ENCODE results near the gene MGMT.

Gene MGMT

DNA sequence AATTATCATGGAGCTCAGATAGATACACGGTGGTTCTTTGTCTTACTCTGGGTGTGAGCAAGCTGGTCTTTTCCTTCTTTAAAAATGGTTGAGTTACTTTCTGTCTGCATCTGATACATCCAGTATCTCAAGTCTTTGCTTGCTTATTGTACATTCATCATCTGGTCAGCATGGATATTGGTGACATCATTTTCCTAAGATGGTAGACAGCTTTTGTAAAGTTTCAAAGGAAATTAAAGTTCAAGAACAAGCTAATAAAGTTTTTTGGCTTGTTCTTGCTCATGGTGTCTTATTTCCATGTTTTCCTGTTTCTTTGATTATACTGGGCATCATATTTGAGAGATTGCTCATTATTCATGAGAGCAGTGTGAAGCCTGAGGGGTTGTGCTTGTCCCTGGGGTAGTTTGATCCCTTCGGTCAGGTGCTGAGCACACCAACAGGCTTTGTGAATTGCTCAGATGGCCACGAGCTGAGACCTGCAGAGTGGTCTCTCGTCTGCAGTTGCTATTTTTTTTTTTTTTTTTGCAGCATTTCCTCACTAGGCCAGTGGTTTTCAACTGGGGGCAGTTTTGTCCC lies 38.5 kb downstream of the MGMT start:
- Histone ChIP-seq H3K4me3 (ENCODE audit: low read length in 2 of 2) (no peak overlapping the region), H3K9me3 (ENCODE audit: control insufficient read depth in 2 of 2, low read length in 2 of 2) (peaks cover 0 to 2% of the 10 kb centered on the region in 2 donors), H3K9ac (ENCODE audit: low read depth in 1 of 2, low read length in 2 of 2) (no peak overlapping the region), H3K27ac (ENCODE audit: low read depth in 2 of 2, low read length in 2 of 2) (no peak overlapping the region), H3K27me3 (ENCODE audit: control insufficient read depth in 2 of 2, insufficient read depth in 2 of 2, low read length in 2 of 2) (no peaks in the 10 kb centered on the region), H3K36me3 (ENCODE audit: control insufficient read depth in 2 of 2, insufficient read depth in 2 of 2, low read length in 2 of 2) (no peaks in the 10 kb centered on the region), H3K4me1 (ENCODE audit: control insufficient read depth in 2 of 2, insufficient read depth in 2 of 2, low read length in 2 of 2) (no peaks in the 10 kb centered on the region)

GRCh38 chr10:129506101-129506797 lies 39.2 kb downstream of the MGMT start:
- H3K36me3 ChIP-seq (ENCODE audit: control insufficient read depth in 2 of 2, insufficient read depth in 2 of 2, low read length in 2 of 2): no peaks in the 10 kb centered on the region
- H3K27me3 ChIP-seq (ENCODE audit: control insufficient read depth in 2 of 2, insufficient read depth in 2 of 2, low read length in 2 of 2): no peaks in the 10 kb centered on the region
- no peak overlapping the region for H3K9ac ChIP-seq (ENCODE audit: low read depth in 1 of 2, low read length in 2 of 2)
- H3K4me3 ChIP-seq (ENCODE audit: low read length in 2 of 2): no peak overlapping the region
- peaks cover 0 to 2% of the 10 kb centered on the region in 2 donors for H3K9me3 ChIP-seq (ENCODE audit: control insufficient read depth in 2 of 2, low read length in 2 of 2)
- H3K27ac ChIP-seq (ENCODE audit: low read depth in 2 of 2, low read length in 2 of 2): no peak overlapping the region
- H3K4me1 ChIP-seq (ENCODE audit: control insufficient read depth in 2 of 2, insufficient read depth in 2 of 2, low read length in 2 of 2): no peaks in the 10 kb centered on the region

- H3K27ac ChIP-seq (ENCODE audit: low read depth in 2 of 2, low read length in 2 of 2): no peak overlapping the region
- H3K9me3 ChIP-seq (ENCODE audit: control insufficient read depth in 2 of 2, low read length in 2 of 2): peaks cover 0 to 2% of the 10 kb centered on the region in 2 donors
- no peaks in the 10 kb centered on the region for H3K36me3 ChIP-seq (ENCODE audit: control insufficient read depth in 2 of 2, insufficient read depth in 2 of 2, low read length in 2 of 2)
- no peaks in the 10 kb centered on the region for H3K4me1 ChIP-seq (ENCODE audit: control insufficient read depth in 2 of 2, insufficient read depth in 2 of 2, low read length in 2 of 2)
- H3K9ac ChIP-seq (ENCODE audit: low read depth in 1 of 2, low read length in 2 of 2): no peak overlapping the region
- no peaks in the 10 kb centered on the region for H3K27me3 ChIP-seq (ENCODE audit: control insufficient read depth in 2 of 2, insufficient read depth in 2 of 2, low read length in 2 of 2)
- H3K4me3 ChIP-seq (ENCODE audit: low read length in 2 of 2): no peak overlapping the region
Measured at GRCh38 chr10:129507216-129507889, 40.3 kb downstream of the MGMT start.

GRCh38 chr10:129509155-129509554 lies 42.1 kb downstream of the MGMT start:
- Histone ChIP-seq H3K27ac (ENCODE audit: low read depth in 2 of 2, low read length in 2 of 2) (no peak overlapping the region), H3K9ac (ENCODE audit: low read depth in 1 of 2, low read length in 2 of 2) (no peak overlapping the region), H3K36me3 (ENCODE audit: control insufficient read depth in 2 of 2, insufficient read depth in 2 of 2, low read length in 2 of 2) (no peaks in the 10 kb centered on the region), H3K9me3 (ENCODE audit: control insufficient read depth in 2 of 2, low read length in 2 of 2) (peaks cover 0 to 2% of the 10 kb centered on the region in 2 donors), H3K4me3 (ENCODE audit: low read length in 2 of 2) (no peak overlapping the region), H3K27me3 (ENCODE audit: control insufficient read depth in 2 of 2, insufficient read depth in 2 of 2, low read length in 2 of 2) (no peaks in the 10 kb centered on the region), H3K4me1 (ENCODE audit: control insufficient read depth in 2 of 2, insufficient read depth in 2 of 2, low read length in 2 of 2) (no peaks in the 10 kb centered on the region)

- H3K9me3 ChIP-seq (ENCODE audit: control insufficient read depth in 2 of 2, low read length in 2 of 2): peaks cover 0 to 2% of the 10 kb centered on the region in 2 donors
- no peak overlapping the region for H3K4me3 ChIP-seq (ENCODE audit: low read length in 2 of 2)
- H3K27ac ChIP-seq (ENCODE audit: low read depth in 2 of 2, low read length in 2 of 2): no peak overlapping the region
Measured at GRCh38 chr10:129509835-129510234, 42.8 kb downstream of the MGMT start.

DNA sequence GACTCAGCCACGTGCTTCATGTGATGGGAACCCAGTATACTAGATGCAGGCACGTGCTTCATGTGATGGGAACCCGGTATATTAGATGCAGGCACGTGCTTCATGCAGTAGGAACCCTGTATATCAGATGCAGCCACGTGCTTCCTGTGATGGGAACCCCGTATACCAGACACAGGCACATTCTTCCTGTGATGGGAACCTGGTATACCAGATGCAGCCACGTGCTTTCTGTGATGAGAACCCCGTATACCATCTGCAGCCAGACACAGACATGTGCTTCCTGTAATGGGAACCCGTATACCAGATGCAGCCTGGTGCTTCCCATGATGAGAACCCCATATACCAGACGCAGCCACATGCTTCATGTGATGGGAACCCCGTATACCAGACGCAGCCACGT lies 44.0 kb downstream of the MGMT start:
- Histone ChIP-seq H3K27me3 (ENCODE audit: control insufficient read depth in 2 of 2, insufficient read depth in 2 of 2, low read length in 2 of 2) (no peaks in the 10 kb centered on the region), H3K9ac (ENCODE audit: low read depth in 1 of 2, low read length in 2 of 2) (no peak overlapping the region), H3K4me1 (ENCODE audit: control insufficient read depth in 2 of 2, insufficient read depth in 2 of 2, low read length in 2 of 2) (no peaks in the 10 kb centered on the region), H3K9me3 (ENCODE audit: control insufficient read depth in 2 of 2, low read length in 2 of 2) (peaks cover 0 to 2% of the 10 kb centered on the region in 2 donors), H3K36me3 (ENCODE audit: control insufficient read depth in 2 of 2, insufficient read depth in 2 of 2, low read length in 2 of 2) (no peaks in the 10 kb centered on the region), H3K27ac (ENCODE audit: low read depth in 2 of 2, low read length in 2 of 2) (no peak overlapping the region), H3K4me3 (ENCODE audit: low read length in 2 of 2) (no peak overlapping the region)

More at GRCh38 chr10:129509835-129510234, 42.8 kb downstream of the MGMT start:
- H3K36me3 ChIP-seq (ENCODE audit: control insufficient read depth in 2 of 2, insufficient read depth in 2 of 2, low read length in 2 of 2): no peaks in the 10 kb centered on the region
- no peak overlapping the region for H3K9ac ChIP-seq (ENCODE audit: low read depth in 1 of 2, low read length in 2 of 2)
- H3K27me3 ChIP-seq (ENCODE audit: control insufficient read depth in 2 of 2, insufficient read depth in 2 of 2, low read length in 2 of 2): no peaks in the 10 kb centered on the region
- H3K4me1 ChIP-seq (ENCODE audit: control insufficient read depth in 2 of 2, insufficient read depth in 2 of 2, low read length in 2 of 2): no peaks in the 10 kb centered on the region

DNA sequence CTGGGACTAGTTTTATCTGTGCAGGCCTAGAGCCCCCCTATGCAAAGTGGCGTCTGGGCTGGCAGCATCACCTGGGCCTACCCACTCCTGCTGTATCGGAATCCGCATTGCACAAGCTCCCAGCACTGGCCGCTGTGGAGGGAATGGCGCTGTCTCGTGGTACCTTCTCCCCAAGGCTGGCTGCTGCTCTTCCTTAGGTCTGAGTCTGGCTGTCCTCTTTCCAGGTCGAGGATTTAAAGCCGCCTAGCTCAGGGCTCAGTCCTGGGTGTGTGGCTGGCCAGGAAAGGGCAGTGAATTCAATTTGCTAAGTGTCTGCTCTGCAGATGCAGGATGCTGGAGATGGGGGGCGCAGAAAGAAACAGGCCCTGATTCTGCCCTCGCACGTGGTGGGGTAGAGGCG lies 44.7 kb downstream of the MGMT start:
- Histone ChIP-seq H3K36me3 (ENCODE audit: control insufficient read depth in 2 of 2, insufficient read depth in 2 of 2, low read length in 2 of 2) (no peaks in the 10 kb centered on the region), H3K27me3 (ENCODE audit: control insufficient read depth in 2 of 2, insufficient read depth in 2 of 2, low read length in 2 of 2) (no peaks in the 10 kb centered on the region), H3K9ac (ENCODE audit: low read depth in 1 of 2, low read length in 2 of 2) (no peak overlapping the region), H3K9me3 (ENCODE audit: control insufficient read depth in 2 of 2, low read length in 2 of 2) (peaks cover 0 to 2% of the 10 kb centered on the region in 2 donors), H3K4me3 (ENCODE audit: low read length in 2 of 2) (no peak overlapping the region), H3K4me1 (ENCODE audit: control insufficient read depth in 2 of 2, insufficient read depth in 2 of 2, low read length in 2 of 2) (no peaks in the 10 kb centered on the region), H3K27ac (ENCODE audit: low read depth in 2 of 2, low read length in 2 of 2) (no peak overlapping the region)

DNA sequence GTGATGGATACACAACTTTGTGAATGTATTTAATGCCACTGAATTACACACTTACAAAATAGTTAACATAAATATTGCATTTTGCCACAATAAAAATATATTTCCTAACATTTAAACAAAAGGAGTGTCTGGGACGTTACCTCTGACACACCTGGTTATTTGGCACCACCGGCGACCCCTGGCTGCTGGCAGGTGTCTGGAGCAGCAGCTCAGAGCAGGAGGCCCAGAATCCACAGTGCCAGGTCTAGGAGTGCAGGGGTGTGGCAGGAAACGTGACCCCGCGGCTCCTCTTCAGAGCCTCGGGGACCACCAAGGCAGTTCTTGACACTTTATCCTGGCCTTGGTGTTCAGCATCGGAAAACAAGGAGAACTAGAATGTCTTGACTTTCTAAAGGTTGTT lies 46.3 kb downstream of the MGMT start:
- Histone ChIP-seq H3K27ac (ENCODE audit: low read depth in 2 of 2, low read length in 2 of 2) (no peak overlapping the region), H3K4me3 (ENCODE audit: low read length in 2 of 2) (no peak overlapping the region)

GRCh38 chr10:129514568-129515451 lies 47.8 kb downstream of the MGMT start:
- Histone ChIP-seq H3K27ac (ENCODE audit: low read depth in 2 of 2, low read length in 2 of 2) (no peak overlapping the region), H3K4me1 (ENCODE audit: control insufficient read depth in 2 of 2, insufficient read depth in 2 of 2, low read length in 2 of 2) (no peaks in the 10 kb centered on the region), H3K9me3 (ENCODE audit: control insufficient read depth in 2 of 2, low read length in 2 of 2) (no peaks in the 10 kb centered on the region), H3K36me3 (ENCODE audit: control insufficient read depth in 2 of 2, insufficient read depth in 2 of 2, low read length in 2 of 2) (no peaks in the 10 kb centered on the region), H3K9ac (ENCODE audit: low read depth in 1 of 2, low read length in 2 of 2) (no peak overlapping the region), H3K27me3 (ENCODE audit: control insufficient read depth in 2 of 2, insufficient read depth in 2 of 2, low read length in 2 of 2) (no peaks in the 10 kb centered on the region), H3K4me3 (ENCODE audit: low read length in 2 of 2) (no peak overlapping the region)

More for the DNA sequence above, 46.3 kb downstream of the MGMT start:
- no peaks in the 10 kb centered on the region for H3K36me3 ChIP-seq (ENCODE audit: control insufficient read depth in 2 of 2, insufficient read depth in 2 of 2, low read length in 2 of 2)
- H3K9ac ChIP-seq (ENCODE audit: low read depth in 1 of 2, low read length in 2 of 2): no peak overlapping the region
- peaks cover 0 to 2% of the 10 kb centered on the region in 2 donors for H3K9me3 ChIP-seq (ENCODE audit: control insufficient read depth in 2 of 2, low read length in 2 of 2)
- H3K27me3 ChIP-seq (ENCODE audit: control insufficient read depth in 2 of 2, insufficient read depth in 2 of 2, low read length in 2 of 2): no peaks in the 10 kb centered on the region
- no peaks in the 10 kb centered on the region for H3K4me1 ChIP-seq (ENCODE audit: control insufficient read depth in 2 of 2, insufficient read depth in 2 of 2, low read length in 2 of 2)

All from mucosa of rectum (tissue), 2 donors.